HEK293 (cell line): ENCODE results near the gene INSYN1.

ENCODE experiments used
- CTCF ChIA-PET: fragments of 350-600 bp; formaldehyde crosslinking; extraction: SDS; loops from one replicate; lab custom pipeline; 2021; ENCODE audit warnings: antibody characterized with exemption; lab: Yijun Ruan, JAX
- POLR2A ChIA-PET: fragments of 300-600 bp; formaldehyde crosslinking; extraction: SDS; loops from one replicate; lab custom pipeline; 2020; ENCODE audit warnings: antibody characterized with exemption, inconsistent platforms; lab: Yijun Ruan, JAX
- H3K27ac ChIP-seq: fragments of 200-500 bp; sonication (Bioruptor generic); 2 replicates; pipeline ENCODE4 v1.5.1; 2014; ENCODE audit warnings: low read depth, low read length, control low read depth, inconsistent platforms; ENCODE audit errors: extremely low read depth
- H3K36me3 ChIP-seq, 2 experiments: fragments of 200-500 bp in 1 of 2; sonication (Bioruptor generic) in 1 of 2; 1 replicate in 1 of 2; 2 replicates in 1 of 2; pipeline ENCODE4 v1.5.1; 2014 to 2017; ENCODE audit warnings: inconsistent platforms in 2 of 2, low read length in 2 of 2; ENCODE audit not compliant: control insufficient read depth in 2 of 2, insufficient read depth in 1 of 2
- H3K4me1 ChIP-seq: fragments of 200-500 bp; sonication (Bioruptor generic); 2 replicates; pipeline ENCODE4 v1.5.1; 2014; ENCODE audit warnings: mild to moderate bottlenecking, low read length, inconsistent platforms; ENCODE audit not compliant: control insufficient read depth, insufficient read depth
- H3K4me3 ChIP-seq: 2 replicates; pipeline ENCODE4 v1.5.1; 2011; ENCODE audit warnings: low read depth, mild to moderate bottlenecking, control low read depth, low read length, moderate library complexity
- H3K9me3 ChIP-seq: fragments of 200-500 bp; sonication (Bioruptor generic); 2 replicates; pipeline ENCODE4 v1.5.1; 2014; ENCODE audit warnings: low read depth, low read length, inconsistent platforms; ENCODE audit not compliant: control insufficient read depth, insufficient read depth
- EGR2 ChIP-seq: fragments of 450-650 bp; formaldehyde crosslinking; IDR thresholded peaks from 2 replicates; pipeline ENCODE4 v1.5.1; 2016; ENCODE audit warnings: low read depth, missing biosample characterization, missing genetic modification characterization
- PRDM1 ChIP-seq: fragments of 450-650 bp; formaldehyde crosslinking; IDR thresholded peaks from 2 replicates; pipeline ENCODE4; 2016; ENCODE audit warnings: missing biosample characterization, missing genetic modification characterization
- SCRT1 ChIP-seq: fragments of 450-650 bp; formaldehyde crosslinking; IDR thresholded peaks from 2 replicates; pipeline ENCODE4 v1.5.1; 2016; ENCODE audit warnings: missing biosample characterization, missing genetic modification characterization, borderline replicate concordance
- SP2 ChIP-seq: fragments of 450-650 bp; formaldehyde crosslinking; IDR thresholded peaks from 2 replicates; pipeline ENCODE4 v1.5.1; 2016; ENCODE audit warnings: missing biosample characterization, missing genetic modification characterization
- YY1 ChIP-seq: fragments of 450-650 bp; formaldehyde crosslinking; IDR thresholded peaks from 2 replicates; pipeline ENCODE4 v1.5.1; 2018; ENCODE audit warnings: missing biosample characterization, missing genetic modification characterization
- ZBTB17 ChIP-seq: fragments of 450-650 bp; formaldehyde crosslinking; IDR thresholded peaks from 2 replicates; pipeline ENCODE4 v1.5.1; 2016; ENCODE audit warnings: missing biosample characterization, missing genetic modification characterization
- ZFHX2 ChIP-seq: fragments of 450-650 bp; formaldehyde crosslinking; conservative IDR thresholded peaks from 2 replicates; pipeline ENCODE4 v1.5.1; 2016; ENCODE audit warnings: missing biosample characterization, missing genetic modification characterization
- ZNF133 ChIP-seq: fragments of 450-650 bp; formaldehyde crosslinking; IDR thresholded peaks from 2 replicates; pipeline ENCODE4 v1.5.1; 2016; ENCODE audit warnings: missing biosample characterization, missing genetic modification characterization
- ZNF404 ChIP-seq: fragments of 450-650 bp; formaldehyde crosslinking; IDR thresholded peaks from 2 replicates; pipeline ENCODE4 v1.5.1; 2017; ENCODE audit warnings: missing biosample characterization, missing genetic modification characterization
- ZNF560 ChIP-seq: fragments of 450-650 bp; formaldehyde crosslinking; IDR thresholded peaks from 2 replicates; pipeline ENCODE4 v1.5.1; 2017; ENCODE audit warnings: missing biosample characterization, missing genetic modification characterization, borderline replicate concordance
- ZNF768 ChIP-seq: fragments of 450-650 bp; formaldehyde crosslinking; IDR thresholded peaks from 2 replicates; pipeline ENCODE4 v1.5.1; 2018; ENCODE audit warnings: missing biosample characterization, mild to moderate bottlenecking, missing genetic modification characterization
- TF ChIP-seq, protein P1 (sequence below): fragments of 450-650 bp; formaldehyde crosslinking; IDR thresholded peaks from 2 replicates; pipeline ENCODE4 v1.5.1; 2017; ENCODE audit warnings: missing biosample characterization, missing genetic modification characterization

The INSYN1 gene

DNA sequence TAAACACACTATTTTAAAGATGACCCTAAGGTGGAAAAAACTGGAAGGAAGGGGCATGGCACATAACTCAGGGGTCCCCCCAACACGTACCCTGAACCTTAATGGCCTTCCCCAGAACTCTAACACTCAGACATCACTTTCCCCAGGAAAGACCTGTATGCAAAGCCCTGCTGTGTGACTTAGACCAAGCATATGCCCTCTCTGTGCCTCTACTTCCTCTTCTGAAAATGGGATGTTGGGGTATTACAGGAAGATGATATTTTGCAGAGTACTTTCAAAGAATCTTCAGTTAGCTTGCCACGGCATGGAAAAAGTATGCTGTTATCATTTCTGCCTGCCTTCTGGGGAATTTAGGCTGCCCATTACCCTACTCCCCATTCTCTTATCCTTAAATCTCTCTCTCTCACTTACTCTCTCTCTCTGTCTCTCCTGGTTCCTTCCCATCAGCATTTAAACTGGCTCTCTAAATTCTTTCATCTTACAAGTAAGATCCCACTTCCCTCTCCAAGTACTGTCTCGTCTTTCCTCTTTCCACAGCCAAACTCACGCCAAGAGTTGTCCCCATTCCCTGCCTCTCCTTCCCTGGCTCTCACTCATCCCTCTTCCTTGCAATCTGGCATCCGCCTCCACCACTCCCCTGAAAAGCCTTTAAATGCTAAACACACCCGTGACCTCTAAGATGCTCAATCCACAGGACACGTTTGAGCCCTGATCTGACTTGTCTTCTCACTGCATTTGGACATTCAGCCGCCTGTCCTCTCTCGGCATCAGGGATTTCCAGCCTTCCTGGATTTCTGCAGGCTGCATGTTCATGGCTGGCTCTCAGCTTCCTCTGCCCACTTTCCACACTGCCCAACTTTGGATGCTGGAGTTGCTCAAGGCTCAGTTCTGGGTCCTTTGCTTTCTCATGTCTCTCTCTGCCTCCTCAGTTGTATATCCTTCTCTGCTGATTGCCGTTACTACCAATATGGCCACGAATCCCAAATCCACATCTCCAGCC lies 7.5 kb upstream of the INSYN1 start:
- Histone ChIP-seq H3K9me3 (no peaks in the 10 kb centered on the region), H3K4me3 (no peak overlapping the region), H3K4me1 (peaks cover 3% of the 10 kb centered on the region), H3K36me3 (no peaks in the 10 kb centered on the region), H3K27ac (no peak overlapping the region)
- ChIA-PET CTCF (no interaction called here), POLR2A (no interaction called here)
- TF ChIP-seq ZBTB17 (peak; percentile 63), YY1 (tag by site-specific recombination) (no peak), PRDM1 (tag by site-specific recombination) (peak; percentile 61; the same call in 1 of the 2 replicates), SCRT1 (tag by site-specific recombination) (no peak)

DNA sequence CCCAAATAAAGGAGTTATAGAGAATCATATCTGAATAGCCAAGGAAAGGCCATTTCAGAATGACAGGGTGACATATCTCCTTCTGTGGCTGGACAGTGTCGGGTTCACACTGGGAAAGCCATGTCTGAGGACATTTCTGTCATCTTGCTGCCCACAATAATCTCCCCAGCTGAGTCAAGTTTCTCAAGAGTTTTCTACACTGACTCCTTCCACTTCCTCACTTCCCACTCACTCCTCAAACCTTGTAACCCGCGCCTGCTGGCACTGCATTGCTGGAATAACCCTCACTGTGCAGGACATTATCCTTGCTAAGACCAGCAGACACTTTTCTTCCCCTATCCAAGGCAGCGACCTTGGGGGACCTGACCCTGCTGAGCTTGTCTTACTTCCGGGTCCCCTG lies 5.3 kb upstream of the INSYN1 start:
- CTCF ChIA-PET: interaction anchor here (0.6 to 1.4 kb wide), 5 partner anchors 10 to 1077 kb away, joined by 3 to 5 read pairs (median 3); partner anchors contain the start of gene TBC1D21
- Histone ChIP-seq H3K4me1 (peaks cover 3% of the 10 kb centered on the region), H3K36me3 (no peaks in the 10 kb centered on the region), H3K4me3 (no peak overlapping the region), H3K27ac (no peak overlapping the region), H3K9me3 (no peaks in the 10 kb centered on the region)
- POLR2A ChIA-PET: no interaction called here
- TF ChIP-seq EGR2 (tag by site-specific recombination): peak; percentile 21; the same call in 1 of the 2 replicates
- TF ChIP-seq, protein P1, sequence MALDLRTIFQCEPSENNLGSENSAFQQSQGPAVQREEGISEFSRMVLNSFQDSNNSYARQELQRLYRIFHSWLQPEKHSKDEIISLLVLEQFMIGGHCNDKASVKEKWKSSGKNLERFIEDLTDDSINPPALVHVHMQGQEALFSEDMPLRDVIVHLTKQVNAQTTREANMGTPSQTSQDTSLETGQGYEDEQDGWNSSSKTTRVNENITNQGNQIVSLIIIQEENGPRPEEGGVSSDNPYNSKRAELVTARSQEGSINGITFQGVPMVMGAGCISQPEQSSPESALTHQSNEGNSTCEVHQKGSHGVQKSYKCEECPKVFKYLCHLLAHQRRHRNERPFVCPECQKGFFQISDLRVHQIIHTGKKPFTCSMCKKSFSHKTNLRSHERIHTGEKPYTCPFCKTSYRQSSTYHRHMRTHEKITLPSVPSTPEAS: no peak

DNA sequence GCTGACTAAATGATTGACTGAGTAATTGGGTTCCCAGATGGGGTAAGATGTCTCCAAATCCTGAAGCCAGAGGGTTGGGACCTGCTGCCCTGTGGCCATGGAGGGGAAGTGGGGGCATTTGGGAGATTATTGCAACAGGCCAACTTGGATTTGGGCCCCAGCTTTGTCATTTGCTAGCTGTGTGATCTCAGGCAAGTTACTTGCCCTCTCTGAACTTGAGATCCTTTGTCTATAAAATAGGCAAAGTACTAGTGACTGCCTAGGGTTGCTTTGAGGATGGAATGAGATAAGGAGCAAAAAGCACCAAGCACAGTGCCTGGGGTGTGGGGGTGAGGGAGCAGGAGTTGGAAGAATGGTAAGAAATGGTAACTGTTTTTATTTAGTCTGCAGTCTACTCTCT lies 4.4 kb upstream of the INSYN1 start:
- ChIA-PET CTCF (interaction anchor here (0.6 to 0.9 kb wide), 3 partner anchors 140 to 194 kb away, joined by 3 to 4 read pairs (median 4); no protein-coding TSS in a partner anchor), POLR2A (interaction anchor here (1.1 kb wide), 1 partner anchor 10 kb away, joined by 3 read pairs; no protein-coding TSS in a partner anchor)
- Histone ChIP-seq H3K36me3 (no peaks in the 10 kb centered on the region), H3K4me1 (peaks cover 3% of the 10 kb centered on the region), H3K4me3 (no peak overlapping the region), H3K27ac (no peak overlapping the region), H3K9me3 (no peaks in the 10 kb centered on the region)
- TF ChIP-seq ZBTB17 (no peak), ZNF560 (tag by site-specific recombination) (no peak), ZNF768 (tag by site-specific recombination) (peak; percentile 89; the same call in 1 of the 2 replicates), ZNF133 (tag by site-specific recombination) (no peak)

DNA sequence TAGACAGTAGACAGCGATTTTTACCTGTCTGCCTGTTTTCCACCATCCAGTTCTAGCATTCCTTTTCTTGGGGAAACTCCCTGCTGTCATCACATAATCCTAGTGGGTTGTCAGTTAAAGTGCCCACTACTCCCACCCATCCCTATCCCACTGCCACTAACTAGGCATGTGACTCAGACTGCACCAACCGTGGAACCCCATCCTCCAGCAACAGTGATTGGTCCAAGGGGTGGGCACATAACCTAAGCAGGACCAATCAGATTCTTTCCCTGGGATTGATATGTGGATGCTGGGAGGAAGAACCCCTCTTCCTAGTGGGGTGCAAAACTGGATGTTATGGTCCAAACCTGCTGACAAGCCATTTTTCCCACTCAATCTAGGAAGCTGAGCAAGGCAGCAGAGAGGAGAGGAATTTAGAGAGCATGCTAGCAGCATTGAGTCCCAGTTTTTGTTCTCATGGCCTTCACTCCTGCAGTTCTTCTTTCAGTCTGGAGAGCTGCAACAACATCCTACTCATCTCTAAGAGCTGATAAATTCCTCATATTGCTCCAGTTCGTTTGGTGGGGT lies 3.9 kb upstream of the INSYN1 start:
- peaks cover 3% of the 10 kb centered on the region for H3K4me1 ChIP-seq
- ChIA-PET POLR2A (interaction anchor here (1.1 kb wide), 1 partner anchor 10 kb away, joined by 3 read pairs; no protein-coding TSS in a partner anchor), CTCF (interaction anchor here (0.6 to 0.9 kb wide), 3 partner anchors 141 to 194 kb away, joined by 3 to 4 read pairs (median 4); no protein-coding TSS in a partner anchor)
- no peaks in the 10 kb centered on the region for H3K9me3 ChIP-seq
- no peak overlapping the region for H3K27ac ChIP-seq
- TF ChIP-seq EGR2 (tag by site-specific recombination): peak; percentile 72
- TF ChIP-seq ZNF404: no peak
- TF ChIP-seq ZFHX2 (tag by site-specific recombination): peak; percentile 53
- TF ChIP-seq SP2: peak; percentile 46
- no peaks in the 10 kb centered on the region for H3K36me3 ChIP-seq
- H3K4me3 ChIP-seq: no peak overlapping the region
